Endothelial cell of umbilical vein (primary cell): ENCODE measurements around the gene PRL.

Source experiments
- EZH2 ChIP-seq: IDR thresholded peaks from 2 replicates; pipeline ENCODE4 v1.6.1; 2012; ENCODE audit warnings: borderline replicate concordance, low read depth, mild to moderate bottlenecking, moderate library complexity, low read length, inconsistent platforms; ENCODE audit not compliant: severe bottlenecking
- TF ChIP-seq, protein P1 (sequence below): IDR thresholded peaks from 2 replicates; pipeline ENCODE4 v1.6.1; 2011; ENCODE audit not compliant: insufficient read depth, insufficient read length
- TF ChIP-seq, protein P2 (sequence below), 2 donors: IDR thresholded peaks; 1 replicate in 1 of 2; 2 replicates in 1 of 2; pipeline ENCODE4 v1.5.1; 2011; ENCODE audit warnings: low read length in 2 of 2, mild to moderate bottlenecking in 2 of 2, moderate library complexity in 2 of 2, control low read depth in 1 of 2, inconsistent platforms in 1 of 2, low read depth in 1 of 2; ENCODE audit not compliant: insufficient read depth in 1 of 2; ENCODE audit errors: extremely low read depth in 1 of 2

DNA sequence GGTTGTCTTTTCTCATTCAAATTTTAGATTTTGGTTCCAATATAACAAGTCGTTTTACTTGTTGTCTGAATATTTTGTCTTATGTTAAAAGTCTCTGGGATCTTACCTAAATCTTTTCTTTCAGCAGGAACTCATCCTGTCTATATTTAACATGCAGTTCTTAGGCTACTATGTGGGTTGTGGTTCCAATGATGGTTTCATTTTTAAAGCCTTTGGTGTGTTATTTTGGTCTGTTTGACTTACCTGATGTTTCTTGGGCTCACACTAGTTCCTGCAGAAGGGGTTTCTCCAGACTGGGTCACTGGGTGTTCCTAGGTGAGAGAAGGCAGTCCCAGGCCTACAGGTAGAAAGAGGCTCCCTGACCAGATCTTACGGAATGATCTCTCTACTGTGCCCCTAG, 17.4 kb downstream of the PRL start:
- TF ChIP-seq, protein P1, sequence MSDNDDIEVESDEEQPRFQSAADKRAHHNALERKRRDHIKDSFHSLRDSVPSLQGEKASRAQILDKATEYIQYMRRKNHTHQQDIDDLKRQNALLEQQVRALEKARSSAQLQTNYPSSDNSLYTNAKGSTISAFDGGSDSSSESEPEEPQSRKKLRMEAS, result no peak
- TF ChIP-seq EZH2, result no peak
- TF ChIP-seq, protein P2, sequence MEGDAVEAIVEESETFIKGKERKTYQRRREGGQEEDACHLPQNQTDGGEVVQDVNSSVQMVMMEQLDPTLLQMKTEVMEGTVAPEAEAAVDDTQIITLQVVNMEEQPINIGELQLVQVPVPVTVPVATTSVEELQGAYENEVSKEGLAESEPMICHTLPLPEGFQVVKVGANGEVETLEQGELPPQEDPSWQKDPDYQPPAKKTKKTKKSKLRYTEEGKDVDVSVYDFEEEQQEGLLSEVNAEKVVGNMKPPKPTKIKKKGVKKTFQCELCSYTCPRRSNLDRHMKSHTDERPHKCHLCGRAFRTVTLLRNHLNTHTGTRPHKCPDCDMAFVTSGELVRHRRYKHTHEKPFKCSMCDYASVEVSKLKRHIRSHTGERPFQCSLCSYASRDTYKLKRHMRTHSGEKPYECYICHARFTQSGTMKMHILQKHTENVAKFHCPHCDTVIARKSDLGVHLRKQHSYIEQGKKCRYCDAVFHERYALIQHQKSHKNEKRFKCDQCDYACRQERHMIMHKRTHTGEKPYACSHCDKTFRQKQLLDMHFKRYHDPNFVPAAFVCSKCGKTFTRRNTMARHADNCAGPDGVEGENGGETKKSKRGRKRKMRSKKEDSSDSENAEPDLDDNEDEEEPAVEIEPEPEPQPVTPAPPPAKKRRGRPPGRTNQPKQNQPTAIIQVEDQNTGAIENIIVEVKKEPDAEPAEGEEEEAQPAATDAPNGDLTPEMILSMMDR (IDR thresholded peaks at IDR 0.05; ENCODE audit: extremely low read depth in 1 of 2, insufficient read depth in 1 of 2, low read depth in 1 of 2, low read length in 2 of 2), result no peak
